Ovary (tissue), 9 donors: Measurements from ENCODE around the gene ADAM17. TPM values are rescaled to one million over a fixed set of nuclear protein-coding genes. Genes with fewer than 3 reads are reported as not detected.

Experiments
- DNase-seq, 5 donors: peaks; one replicate each; pipeline ENCODE4 v3.0.0-alpha.2; 2019 to 2020
- H3K27ac ChIP-seq, 2 donors: fragments of 200-600 bp; one replicate each; pipeline versions ENCODE4 v1.5.1 to v1.8.0; 2019 to 2022
- H3K27me3 ChIP-seq: fragments of 200-600 bp; one replicate; pipeline ENCODE4 v1.8.0; 2022
- H3K36me3 ChIP-seq: fragments of 200-600 bp; sonication (generic); one replicate; pipeline ENCODE4 v1.5.1; 2019
- H3K4me1 ChIP-seq: one replicate; pipeline ENCODE4 v1.8.1; 2013; ENCODE audit warnings: mild to moderate bottlenecking, moderate library complexity; ENCODE audit not compliant: insufficient read depth
- H3K4me3 ChIP-seq: fragments of 200-600 bp; sonication (generic); one replicate; pipeline ENCODE4 v1.5.1; 2017
- H3K9me3 ChIP-seq, 2 donors: fragments of 200-600 bp in 1 of 2; sonication (generic) in 1 of 2; one replicate each; pipeline versions ENCODE4 v1.5.1 to v1.8.1; 2013 to 2019; ENCODE audit warnings: mild to moderate bottlenecking in 1 of 2, moderate library complexity in 1 of 2
- CTCF ChIP-seq, 3 donors: fragments of 450-650 bp in 2 of 3; fragments of 200-600 bp in 1 of 3; IDR thresholded peaks; one replicate each; pipeline versions ENCODE4 v1.5.1 to v1.8.0; 2016 to 2022; ENCODE audit warnings: antibody characterized with exemption in 3 of 3, mild to moderate bottlenecking in 1 of 3
- EP300 ChIP-seq: sonication (generic); formaldehyde crosslinking; IDR thresholded peaks from one replicate; pipeline ENCODE4 v1.6.1; 2017; ENCODE audit warnings: antibody characterized with exemption
- POLR2A ChIP-seq: fragments of 450-650 bp; IDR thresholded peaks from one replicate; pipeline ENCODE4 v1.6.1; 2017; ENCODE audit warnings: antibody characterized with exemption, mild to moderate bottlenecking, moderate library complexity
- WGBS, 3 donors: extraction: QIAGEN DNeasy Blood & Tissue Kit in 1 of 3; methylation state at CpG; one replicate each; pipeline versions ENCODE4 v1.1.5 to v1.1.7; 2013 to 2017; 5-methylcytosine and 5-hydroxymethylcytosine counted together
- intact Hi-C, 4 donors: fragments of 100-400 bp; cut with DNase I; formaldehyde crosslinking; loops; one replicate each; pipeline versions ENCODE4 v1.11.0 to v1.15.1; 2022 to 2023
- polyA plus RNA-seq, 2 donors: library from polyadenylated mRNA; stranded (reverse); fragments of 200-250 nt in 1 of 2; fragments of 350-450 nt in 1 of 2; fragmentation: Illumina TruSeq in 1 of 2; extraction: RNeasy Lipid Tissue Mini Kit (QIAGEN cat#74804) in 1 of 2; gene quantifications; one replicate each; pipeline ENCODE4 v1.2.3, GENCODE V29; 2013 to 2014
- total RNA-seq, 7 donors: library from RNA; depleted of rRNA in 2 of 7; stranded (reverse); fragments of >200 nt in 2 of 7; fragmentation: NEBNext Ultra II Directional in 3 of 7; extraction: Animal tissue kit (Norgen Biotek cat#: 25700) in 3 of 7; gene quantifications; one replicate each; pipeline versions ENCODE4 v1.1.0 to v1.2.4, GENCODE V29; 2016 to 2023
- donor health status: DM: no; HTN: no; CAD: no; lungs with moderate emphysema.
- donor health status: DM: no; HTN: no; CAD: no.
- donor health status: Bipolar disorder and iron deficiency.
- donor health status: DM: yes; HTN: yes; CAD: no.
- donor health status: DM: no; HTN: no; CAD: no.
- donor health status: DM: yes; HTN: yes; CAD: no.

The ADAM17 gene
- total and polyA plus RNA-seq, 9 donors = 10.2 to 46.6 (median 27.8) TPM

- H3K27ac ChIP-seq = no peak overlapping the region
- H3K27me3 ChIP-seq = no peaks in the 10 kb centered on the region
- no peak for DNase-seq
- H3K36me3 ChIP-seq = no peaks in the 10 kb centered on the region
- TF ChIP-seq POLR2A = no peak
- TF ChIP-seq EP300 = no peak
- WGBS, 3 donors = 84 to 96% (median 93%) methylated on average over 37 to 46 of the region's 46 CpGs
- H3K4me1 ChIP-seq = no peaks in the 10 kb centered on the region
- intact Hi-C loops = no loop called here
- H3K4me3 ChIP-seq = no peak overlapping the region
- no peaks in the 10 kb centered on the region for H3K9me3 ChIP-seq
Measured at GRCh38 chr2:9466147-9466683, 89.4 kb downstream of the ADAM17 start.

- no peaks in the 10 kb centered on the region for H3K36me3 ChIP-seq
- no peak overlapping the region for H3K4me3 ChIP-seq
- intact Hi-C loops = no loop called here
- 59 to 91% (median 79%) methylated on average over 7 of the region's 7 CpGs for WGBS, 3 donors
- H3K9me3 ChIP-seq = no peaks in the 10 kb centered on the region
- H3K4me1 ChIP-seq = no peaks in the 10 kb centered on the region
- no peak for DNase-seq
- no peak for TF ChIP-seq CTCF (IDR thresholded peaks at IDR 0.05)
- TF ChIP-seq EP300 = no peak
- H3K27me3 ChIP-seq = no peaks in the 10 kb centered on the region
- no peak overlapping the region for H3K27ac ChIP-seq
Measured at GRCh38 chr2:9465170-9465569, 90.5 kb downstream of the ADAM17 start.

GRCh38 chr2:9463698-9464034 is 92.0 kb downstream of the ADAM17 start:
- H3K27ac ChIP-seq = no peak overlapping the region
- WGBS, 3 donors = 73 to 87% (median 81%) methylated on average over 7 of the region's 7 CpGs
- H3K27me3 ChIP-seq = no peaks in the 10 kb centered on the region
- H3K36me3 ChIP-seq = no peaks in the 10 kb centered on the region
- intact Hi-C loops = no loop called here
- no peak for DNase-seq
- H3K4me3 ChIP-seq = no peak overlapping the region
- TF ChIP-seq CTCF (IDR thresholded peaks at IDR 0.05) (no peak), POLR2A (no peak), EP300 (no peak)
- H3K4me1 ChIP-seq = no peaks in the 10 kb centered on the region
- no peaks in the 10 kb centered on the region for H3K9me3 ChIP-seq

- Histone ChIP-seq H3K4me3 (no peak overlapping the region), H3K27ac (no peak overlapping the region), H3K36me3 (no peaks in the 10 kb centered on the region), H3K27me3 (no peaks in the 10 kb centered on the region), H3K4me1 (no peaks in the 10 kb centered on the region), H3K9me3 (no peaks in the 10 kb centered on the region)
- WGBS, 3 donors = 88 to 91% (median 91%) methylated on average over 6 of the region's 6 CpGs
- intact Hi-C loops = no loop called here
- TF ChIP-seq EP300 (no peak), POLR2A (no peak), CTCF (IDR thresholded peaks at IDR 0.05) (no peak)
- DNase-seq = no peak
Measured at GRCh38 chr2:9462886-9463697, 92.5 kb downstream of the ADAM17 start.

GRCh38 chr2:9462313-9462712 is 93.3 kb downstream of the ADAM17 start:
- H3K27ac ChIP-seq = no peak overlapping the region
- no peaks in the 10 kb centered on the region for H3K36me3 ChIP-seq
- no peaks in the 10 kb centered on the region for H3K4me1 ChIP-seq
- DNase-seq = no peak
- TF ChIP-seq POLR2A (no peak), CTCF (IDR thresholded peaks at IDR 0.05) (no peak), EP300 (no peak)
- H3K27me3 ChIP-seq = no peaks in the 10 kb centered on the region
- H3K4me3 ChIP-seq = no peak overlapping the region
- WGBS, 3 donors = 87 to 95% (median 90%) methylated on average over 5 of the region's 5 CpGs
- intact Hi-C loops = no loop called here
- no peaks in the 10 kb centered on the region for H3K9me3 ChIP-seq
